Lung (tissue), 12 donors: ENCODE results near the gene ZFP62. TPM values are rescaled to one million over a fixed set of nuclear protein-coding genes. Genes with fewer than 3 reads are reported as not detected.

Experiments used
- ATAC-seq: fragments of 200-7000 bp; cut with Tn5 transposase; one replicate; pipeline ENCODE4 v1.9.1; 2020; ENCODE audit warnings: moderate number of reproducible peaks; ENCODE audit not compliant: insufficient read depth, low FRiP score
- DNase-seq, 3 donors: peaks; one replicate each; pipeline ENCODE4 v3.0.0-alpha.2; 2013 to 2017
- H3K27ac ChIP-seq, 2 donors: one replicate each; pipeline ENCODE4 v1.5.1; 2013; ENCODE audit warnings: mild to moderate bottlenecking in 2 of 2, moderate library complexity in 2 of 2, control low read depth in 1 of 2, inconsistent platforms in 1 of 2, low read depth in 1 of 2, low read length in 1 of 2
- H3K27me3 ChIP-seq, 3 donors: one replicate each; pipeline ENCODE4 v1.5.1; 2013; ENCODE audit warnings: low read length in 2 of 3; ENCODE audit not compliant: control insufficient read depth in 3 of 3, insufficient read depth in 3 of 3
- H3K36me3 ChIP-seq, 4 donors: one replicate each; pipeline ENCODE4 v1.5.1; 2013; ENCODE audit warnings: low read length in 4 of 4, mild to moderate bottlenecking in 1 of 4, moderate library complexity in 1 of 4; ENCODE audit not compliant: control insufficient read depth in 4 of 4, insufficient read depth in 4 of 4
- H3K4me1 ChIP-seq, 5 donors: one replicate each; pipeline ENCODE4 v1.5.1; 2013; ENCODE audit warnings: low read length in 5 of 5, mild to moderate bottlenecking in 2 of 5, moderate library complexity in 1 of 5; ENCODE audit not compliant: control insufficient read depth in 5 of 5, insufficient read depth in 5 of 5
- H3K4me3 ChIP-seq: one replicate; pipeline ENCODE4 v1.5.1; 2013; ENCODE audit warnings: mild to moderate bottlenecking, control low read depth, moderate library complexity
- H3K9ac ChIP-seq, 2 donors: one replicate each; pipeline ENCODE4 v1.5.1; 2013; ENCODE audit warnings: low read length in 2 of 2, control low read depth in 1 of 2; ENCODE audit not compliant: insufficient read depth in 1 of 2
- H3K9me3 ChIP-seq, 4 donors: one replicate each; pipeline ENCODE4 v1.5.1; 2013; ENCODE audit warnings: low read length in 3 of 4, mild to moderate bottlenecking in 1 of 4, moderate library complexity in 1 of 4; ENCODE audit not compliant: control insufficient read depth in 4 of 4, insufficient read depth in 3 of 4
- CTCF ChIP-seq: IDR thresholded peaks from 2 replicates; pipeline ENCODE4 v1.5.1; 2012; ENCODE audit warnings: mild to moderate bottlenecking; ENCODE audit errors: control extremely low read depth, extremely low read depth
- WGBS, 2 donors: extraction: QIAGEN DNeasy Blood & Tissue Kit; methylation state at CpG; one replicate each; pipeline ENCODE4 v1.1.7; 2013; 5-methylcytosine and 5-hydroxymethylcytosine counted together
- polyA plus RNA-seq, 2 donors: library from polyadenylated mRNA; stranded (reverse); fragments of 200-250 nt; gene quantifications; one replicate each; pipeline ENCODE4 v1.2.1, GENCODE V29; 2013
- total RNA-seq, 2 donors: library from RNA; depleted of rRNA in 1 of 2; stranded (reverse); fragments of >200 nt in 1 of 2; gene quantifications; one replicate each; pipeline ENCODE4 v1.2.1, GENCODE V29; 2014 to 2021
- donor health status: control.
- donor health status: control.
- donor health status: Bipolar disorder and iron deficiency.
- donor health status: healthy.
- donor health status: DM: yes; HTN: yes; CAD: no.

The ZFP62 gene
- total and polyA plus RNA-seq, 4 donors: 9.6 to 31.2 (median 20.0) TPM

- no peak for TF ChIP-seq CTCF
- H3K9ac ChIP-seq: no peak overlapping the region
- 39 to 50% methylated on average over 9 of the region's 9 CpGs for WGBS, 2 donors
- peaks cover 3 to 26% (median 8%) of the 10 kb centered on the region in 5 donors for H3K4me1 ChIP-seq
- no peaks in the 10 kb centered on the region for H3K27me3 ChIP-seq
- H3K4me3 ChIP-seq: no peak overlapping the region
- peak overlapping the region; percentile 53 to 75 for H3K27ac ChIP-seq
- no peaks in the 10 kb centered on the region for H3K9me3 ChIP-seq
- no peaks in the 10 kb centered on the region for H3K36me3 ChIP-seq
- ATAC-seq (no peak), DNase-seq (no peak)
These were observed 45.7 kb downstream of the ZFP62 start for GRCh38 chr5:180815293-180815917.

GRCh38 chr5:180813420-180813819 lies 47.7 kb downstream of the ZFP62 start:
- WGBS, 2 donors: 77 to 82% methylated on average over 5 of the region's 5 CpGs
- Histone ChIP-seq H3K4me1 (peaks cover 10 to 30% (median 17%) of the 10 kb centered on the region in 5 donors), H3K4me3 (no peak overlapping the region), H3K9me3 (no peaks in the 10 kb centered on the region), H3K9ac (no peak overlapping the region), H3K27me3 (no peaks in the 10 kb centered on the region), H3K27ac (peak overlapping the region in 1 of 2 donors; percentile 15), H3K36me3 (peaks cover 0 to under 1% (median 0%) of the 10 kb centered on the region in 4 donors)
- ATAC-seq (no peak), DNase-seq (no peak)
- TF ChIP-seq CTCF: no peak

- WGBS, 2 donors: 57 to 59% methylated on average over 10 of the region's 10 CpGs
- Histone ChIP-seq H3K4me1 (peaks cover 11 to 41% (median 20%) of the 10 kb centered on the region in 5 donors), H3K27me3 (no peaks in the 10 kb centered on the region), H3K36me3 (peaks cover 0 to 2% (median 1%) of the 10 kb centered on the region in 4 donors), H3K4me3 (peak overlapping the region; percentile 20), H3K27ac (peak overlapping the region; percentile 93 to 99), H3K9me3 (no peaks in the 10 kb centered on the region), H3K9ac (peak overlapping the region in 1 of 2 donors; percentile 76)
- DNase-seq (peak in 1 of 3 donors; percentile 10), ATAC-seq (no peak)
- no peak for TF ChIP-seq CTCF
These were observed 49.4 kb downstream of the ZFP62 start for GRCh38 chr5:180811623-180812124.
